HG03439 (cell line): ENCODE measurements around the gene GALNT2.

Experiments used
- ATAC-seq: cut with Tn5 transposase; IDR thresholded peaks from one replicate; pipeline ENCODE4 v1.9.1; 2021; ENCODE audit warnings: mild to moderate bottlenecking, moderate library complexity; ENCODE audit not compliant: unreplicated experiment

GALNT2 gene

DNA sequence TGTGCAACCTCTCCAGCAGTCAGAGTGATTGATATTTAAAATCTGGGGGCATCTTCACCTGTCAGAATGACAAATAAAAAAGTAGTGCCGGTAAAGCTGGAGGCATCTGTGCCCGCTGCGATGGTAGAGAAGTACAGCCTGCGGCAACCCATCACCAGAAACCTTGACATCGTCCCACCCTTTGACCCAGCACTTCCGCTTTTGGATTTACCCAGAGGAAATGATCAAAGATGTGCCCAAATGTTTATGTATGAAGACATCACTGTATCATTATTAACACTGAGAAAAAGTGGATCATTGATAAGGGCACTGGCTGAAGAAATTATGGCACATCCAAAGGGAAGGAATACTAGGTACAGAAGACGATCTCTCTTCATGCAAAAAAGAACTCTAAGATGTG lies 263.1 kb downstream of the GALNT2 start:
- no peak for ATAC-seq
